Endodermal cell (in vitro differentiated cells): ENCODE results near the gene ELOF1. TPM values are rescaled to one million over a fixed set of nuclear protein-coding genes. Genes with fewer than 3 reads are reported as not detected.

Experiments used
- DNase-seq: peaks from one replicate; pipeline ENCODE4 v3.0.0-alpha.2; 2017
- H3K27ac ChIP-seq: 2 replicates; pipeline ENCODE4 v1.5.1; 2013; ENCODE audit warnings: mild to moderate bottlenecking, low read depth, low read length, moderate library complexity
- H3K27me3 ChIP-seq: 2 replicates; pipeline ENCODE4 v1.6.1; 2013; ENCODE audit warnings: mild to moderate bottlenecking, low read length, moderate library complexity; ENCODE audit not compliant: insufficient read depth, control insufficient read depth, poor library complexity, severe bottlenecking
- H3K36me3 ChIP-seq: 2 replicates; pipeline ENCODE4 v1.7.0; 2013; ENCODE audit warnings: mild to moderate bottlenecking, low read length, moderate library complexity; ENCODE audit not compliant: control insufficient read depth, insufficient read depth
- H3K4me1 ChIP-seq: one replicate; pipeline ENCODE4 v1.7.0; 2013; ENCODE audit warnings: low read length; ENCODE audit not compliant: control insufficient read depth, insufficient read depth
- H3K4me3 ChIP-seq: 2 replicates; pipeline ENCODE4 v1.5.1; 2013; ENCODE audit warnings: mild to moderate bottlenecking, low read length, moderate library complexity
- H3K9ac ChIP-seq: 2 replicates; pipeline ENCODE4 v1.6.1; 2013; ENCODE audit warnings: mild to moderate bottlenecking, low read length, moderate library complexity; ENCODE audit not compliant: poor library complexity, severe bottlenecking; ENCODE audit errors: extremely low read depth
- H3K9me3 ChIP-seq: 2 replicates; pipeline ENCODE4 v1.6.1; 2013; ENCODE audit warnings: mild to moderate bottlenecking, low read length, moderate library complexity; ENCODE audit not compliant: control insufficient read depth
- H3K27ac Mint-ChIP-seq: 2 replicates; pipeline ENCODE4 v1.8.0; 2020; ENCODE audit warnings: mixed read lengths
- H3K27me3 Mint-ChIP-seq: 2 replicates; pipeline ENCODE4 v1.8.0; 2021; ENCODE audit warnings: mild to moderate bottlenecking, mixed read lengths; ENCODE audit not compliant: insufficient read depth
- H3K36me3 Mint-ChIP-seq: 2 replicates; pipeline ENCODE4 v1.8.0; 2020; ENCODE audit warnings: low read depth, mixed read lengths
- H3K4me1 Mint-ChIP-seq: 2 replicates; pipeline ENCODE4 v1.8.0; 2020; ENCODE audit warnings: mixed read lengths
- H3K4me3 Mint-ChIP-seq: 2 replicates; pipeline ENCODE4 v1.8.0; 2020; ENCODE audit warnings: mild to moderate bottlenecking, moderate library complexity, mixed read lengths
- H3K9me3 Mint-ChIP-seq: 2 replicates; pipeline ENCODE4 v1.8.0; 2020; ENCODE audit warnings: mild to moderate bottlenecking, mixed read lengths
- CTCF ChIP-seq: fragments of 200-600 bp; sonication (generic); conservative IDR thresholded peaks from 2 replicates; pipeline ENCODE4 v1.5.0; 2021; ENCODE audit warnings: antibody characterized with exemption, mild to moderate bottlenecking
- WGBS, 2 experiments: methylation state at CpG; one replicate each; pipeline versions ENCODE4 v1.1.5 to v1.1.7; 2013; ENCODE audit warnings: missing lambda C conversion rate in 2 of 2, mixed read lengths in 1 of 2; ENCODE audit not compliant: insufficient coverage in 1 of 2, insufficient read length in 1 of 2; 5-methylcytosine and 5-hydroxymethylcytosine counted together
- total RNA-seq, 2 donors: library from RNA; stranded (reverse); fragmentation: NEBNext Ultra II Directional in 1 of 2; extraction: Animal tissue kit (Norgen Biotek cat#: 25700) in 1 of 2; gene quantifications; 2 replicates in 1 of 2; 3 replicates in 1 of 2; pipeline ENCODE4 v1.2.1, GENCODE V29; 2021

ELOF1 gene
- total RNA-seq, 2 donors from 2014 or later: 62.6 to 68.7 TPM

GRCh38 chr19:11510444-11510843 is 48.6 kb downstream of the ELOF1 start:
- peaks cover 21% of the 10 kb centered on the region for H3K36me3 Mint-ChIP-seq
- TF ChIP-seq CTCF: no peak
- 92 to 93% methylated on average over 3 to 8 of the region's 8 CpGs for WGBS, 2 experiments
- no peak overlapping the region for H3K4me3 Mint-ChIP-seq
- DNase-seq: no peak
- Histone ChIP-seq H3K9ac (no peak overlapping the region), H3K9me3 (no peaks in the 10 kb centered on the region), H3K4me1 (no peaks in the 10 kb centered on the region), H3K36me3 (peaks cover 19% of the 10 kb centered on the region), H3K4me3 (no peak overlapping the region), H3K27ac (no peak overlapping the region), H3K27me3 (no peaks in the 10 kb centered on the region)
- no peaks in the 10 kb centered on the region for H3K27me3 Mint-ChIP-seq
- H3K4me1 Mint-ChIP-seq: no peaks in the 10 kb centered on the region
- no peak overlapping the region for H3K27ac Mint-ChIP-seq
- H3K9me3 Mint-ChIP-seq: no peaks in the 10 kb centered on the region

- H3K9ac ChIP-seq: no peak overlapping the region
Observed at GRCh38 chr19:11507370-11508078, 51.5 kb downstream of the ELOF1 start.

DNA sequence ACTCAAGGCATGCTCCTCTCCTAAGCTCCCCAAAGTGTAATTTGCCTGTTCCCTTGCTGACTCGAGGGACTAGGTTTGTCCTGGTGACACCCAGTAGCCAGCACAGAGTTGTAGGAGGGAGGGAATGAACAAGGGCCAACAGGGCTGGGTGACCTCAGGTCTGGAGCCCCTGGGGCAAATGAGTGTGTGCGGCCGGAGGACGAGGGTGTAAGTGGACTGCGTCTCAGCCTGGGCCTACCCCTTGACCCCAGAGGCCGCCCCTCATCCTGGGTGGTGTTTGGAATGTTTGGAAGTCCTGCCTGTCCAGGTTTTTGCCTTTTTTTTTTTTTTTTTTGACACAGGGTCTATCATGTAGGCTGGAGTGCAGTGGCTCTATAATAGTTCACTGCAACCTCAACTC is 52.1 kb downstream of the ELOF1 start:
- H3K27ac Mint-ChIP-seq: peak overlapping the region; percentile 26
- Histone ChIP-seq H3K4me3 (no peak overlapping the region), H3K36me3 (peaks cover 5% of the 10 kb centered on the region), H3K27me3 (no peaks in the 10 kb centered on the region), H3K9me3 (no peaks in the 10 kb centered on the region), H3K27ac (no peak overlapping the region), H3K4me1 (no peaks in the 10 kb centered on the region), H3K9ac (no peak overlapping the region)
- peaks cover 7% of the 10 kb centered on the region for H3K4me1 Mint-ChIP-seq
- peaks cover 12% of the 10 kb centered on the region for H3K36me3 Mint-ChIP-seq
- H3K4me3 Mint-ChIP-seq: no peak overlapping the region
- 97 to 100% methylated on average over 4 to 6 of the region's 6 CpGs for WGBS, 2 experiments
- no peaks in the 10 kb centered on the region for H3K9me3 Mint-ChIP-seq
- no peaks in the 10 kb centered on the region for H3K27me3 Mint-ChIP-seq
- TF ChIP-seq CTCF: no peak
- DNase-seq: no peak

More at GRCh38 chr19:11507370-11508078, 51.5 kb downstream of the ELOF1 start:
- peaks cover 9% of the 10 kb centered on the region for H3K36me3 ChIP-seq
- Mint-ChIP-seq H3K36me3 (peaks cover 13% of the 10 kb centered on the region), H3K27ac (peak overlapping the region; percentile 26), H3K4me1 (peaks cover 7% of the 10 kb centered on the region), H3K9me3 (no peaks in the 10 kb centered on the region), H3K27me3 (no peaks in the 10 kb centered on the region), H3K4me3 (no peak overlapping the region)
- H3K27ac ChIP-seq: no peak overlapping the region
- H3K4me1 ChIP-seq: no peaks in the 10 kb centered on the region
- DNase-seq: no peak
- TF ChIP-seq CTCF: no peak
- 91 to 98% methylated on average over 9 to 18 of the region's 18 CpGs for WGBS, 2 experiments
- no peaks in the 10 kb centered on the region for H3K27me3 ChIP-seq
- no peak overlapping the region for H3K4me3 ChIP-seq
- H3K9me3 ChIP-seq: no peaks in the 10 kb centered on the region
